ENCODE results near the gene FCAMR. TPM values are rescaled to one million over a fixed set of nuclear protein-coding genes. Genes with fewer than 3 reads are reported as not detected.

Gene FCAMR
- total RNA-seq: not detected in 2 replicates

GRCh38 chr1:206970446-206970845 lies at the start of gene FCAMR:
TSS of gene FCAMR (minus strand) at chr1:206970460. CDS start at chr1:206970125, 335 bp downstream.

GRCh38 chr1:206946261-206946660 lies 24.0 kb downstream of the FCAMR start, which contains the start of gene PIGR:
TSS of gene PIGR (minus strand) at chr1:206946466. CDS start at chr1:206940531, 5,935 bp downstream.

GRCh38 chr1:206921772-206922265 lies 48.4 kb downstream of the FCAMR start, which contains the start of gene FCMR:
TSS of gene FCMR (minus strand) at chr1:206921941. CDS start at chr1:206921854, 87 bp downstream.

Other genes starting within 250 kb of the FCAMR start
- gene IL19, start 199.7 kb downstream of the FCAMR start, total RNA-seq: not detected in 2 replicates
- gene IL10, start 198.0 kb downstream of the FCAMR start, total RNA-seq: not detected in 2 replicates
- not detected in 2 replicates for gene IL20, start 104.8 kb downstream of the FCAMR start, total RNA-seq
- gene IL24, start 73.0 kb downstream of the FCAMR start, total RNA-seq: 0.23 and 0.35 TPM in 2 replicates
- 0.05 and 0.21 TPM in 2 replicates for gene FCMR, start 48.5 kb downstream of the FCAMR start, total RNA-seq
- gene PIGR, start 24.0 kb downstream of the FCAMR start, total RNA-seq: 0.05 and 0.14 TPM in 2 replicates
- 72.0 and 112 TPM in 2 replicates for gene C1orf116, start 62.3 kb upstream of the FCAMR start, total RNA-seq
- 3.7 and 7.1 TPM in 2 replicates for gene YOD1, start 80.7 kb upstream of the FCAMR start, total RNA-seq
- 7.4 and 8.0 TPM in 2 replicates for gene PFKFB2, start 82.8 kb upstream of the FCAMR start, total RNA-seq
- not detected in 2 replicates for gene C4BPB, start 118.4 kb upstream of the FCAMR start, total RNA-seq
- gene C4BPA, start 133.8 kb upstream of the FCAMR start, total RNA-seq: not detected in 2 replicates